Measurements from ENCODE around the gene EPB41L2.
"Not testable (repeated sequence)": the region's sequence is repeated elsewhere in the genome, so short reads cannot be mapped to it uniquely, and the experiment has no call there.

Gene EPB41L2

DNA sequence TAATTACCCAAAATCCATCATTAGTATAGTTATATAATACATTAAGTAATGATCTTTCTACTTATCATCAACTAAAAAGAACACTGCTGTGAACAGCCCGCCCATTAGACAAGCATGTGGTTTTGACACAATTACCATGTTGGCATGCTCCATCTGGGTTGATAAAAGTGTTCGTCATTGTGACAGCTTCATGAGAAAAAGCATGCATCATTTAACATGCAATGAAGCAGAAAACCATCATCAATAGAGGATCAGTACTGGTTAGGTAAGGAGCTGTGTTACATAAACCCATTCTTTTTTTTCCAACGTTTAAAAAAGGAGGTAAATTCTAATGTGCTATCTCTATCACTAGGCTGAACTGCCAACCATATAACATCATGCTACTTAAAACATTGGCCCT lies 101.9 kb downstream of the EPB41L2 start:
- no peak overlapping the region for H3K27ac ChIP-seq (ENCODE audit: low read length)
- H3K4me3 ChIP-seq (ENCODE audit: low read depth in 1 of 2, low read length in 2 of 2), result no peak overlapping the region
- no peaks in the 10 kb centered on the region for H3K36me3 ChIP-seq (ENCODE audit: control insufficient read depth in 1 of 2, insufficient read depth in 2 of 2, low read length in 2 of 2)
- no peaks in the 10 kb centered on the region for H3K9me3 ChIP-seq (ENCODE audit: control insufficient read depth in 1 of 2, low read length in 2 of 2)
- peaks cover 0 to 3% of the 10 kb centered on the region in 2 donors for H3K4me1 ChIP-seq (ENCODE audit: control insufficient read depth in 1 of 2, insufficient read depth in 2 of 2, low read length in 2 of 2)
- no peaks in the 10 kb centered on the region for H3K27me3 ChIP-seq (ENCODE audit: low read depth, low read length)

DNA sequence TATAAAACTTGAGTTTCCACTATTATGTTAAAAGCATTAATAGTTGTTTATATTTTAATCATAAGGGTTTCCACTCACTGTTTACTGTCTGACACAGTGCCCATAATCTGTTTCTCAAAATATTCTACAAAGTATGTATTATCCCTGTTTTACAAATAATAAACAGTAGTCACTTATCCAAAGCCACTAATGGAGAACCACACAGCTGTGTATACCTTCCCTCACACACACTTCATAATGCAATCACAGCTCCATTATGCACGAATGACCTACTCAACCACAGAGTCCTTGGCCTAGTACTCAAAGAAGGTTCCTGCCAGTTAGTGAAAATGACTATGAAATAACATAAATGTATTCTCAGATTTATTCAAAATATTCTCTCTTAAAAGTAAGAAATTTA lies 103.1 kb downstream of the EPB41L2 start:
- H3K4me1 ChIP-seq (ENCODE audit: control insufficient read depth in 1 of 2, insufficient read depth in 2 of 2, low read length in 2 of 2), result peaks cover 0 to 8% of the 10 kb centered on the region in 2 donors
- no peaks in the 10 kb centered on the region for H3K9me3 ChIP-seq (ENCODE audit: control insufficient read depth in 1 of 2, low read length in 2 of 2)
- H3K27ac ChIP-seq (ENCODE audit: low read length), result no peak overlapping the region
- H3K4me3 ChIP-seq (ENCODE audit: low read depth in 1 of 2, low read length in 2 of 2), result no peak overlapping the region
- H3K27me3 ChIP-seq (ENCODE audit: low read depth, low read length), result no peaks in the 10 kb centered on the region
- H3K36me3 ChIP-seq (ENCODE audit: control insufficient read depth in 1 of 2, insufficient read depth in 2 of 2, low read length in 2 of 2), result no peaks in the 10 kb centered on the region

- peaks cover 0 to 2% of the 10 kb centered on the region in 2 donors for H3K36me3 ChIP-seq (ENCODE audit: control insufficient read depth in 1 of 2, insufficient read depth in 2 of 2, low read length in 2 of 2)
- H3K27me3 ChIP-seq (ENCODE audit: low read depth, low read length), result no peaks in the 10 kb centered on the region
- H3K9me3 ChIP-seq (ENCODE audit: control insufficient read depth in 1 of 2, low read length in 2 of 2), result no peaks in the 10 kb centered on the region
- H3K4me3 ChIP-seq (ENCODE audit: low read depth in 1 of 2, low read length in 2 of 2), result no peak overlapping the region
- peaks cover 0 to 8% of the 10 kb centered on the region in 2 donors for H3K4me1 ChIP-seq (ENCODE audit: control insufficient read depth in 1 of 2, insufficient read depth in 2 of 2, low read length in 2 of 2)
- no peak overlapping the region for H3K27ac ChIP-seq (ENCODE audit: low read length)
Measured at GRCh38 chr6:130958468-130958867, 104.6 kb downstream of the EPB41L2 start.

GRCh38 chr6:130955755-130956154 lies 107.3 kb downstream of the EPB41L2 start:
- H3K4me1 ChIP-seq (ENCODE audit: control insufficient read depth in 1 of 2, insufficient read depth in 2 of 2, low read length in 2 of 2), result peaks cover 0 to 8% of the 10 kb centered on the region in 2 donors
- H3K27ac ChIP-seq (ENCODE audit: low read length), result no peak overlapping the region
- H3K9me3 ChIP-seq (ENCODE audit: control insufficient read depth in 1 of 2, low read length in 2 of 2), result no peaks in the 10 kb centered on the region
- no peak overlapping the region for H3K4me3 ChIP-seq (ENCODE audit: low read depth in 1 of 2, low read length in 2 of 2)
- peaks cover 0 to 4% of the 10 kb centered on the region in 2 donors for H3K36me3 ChIP-seq (ENCODE audit: control insufficient read depth in 1 of 2, insufficient read depth in 2 of 2, low read length in 2 of 2)
- H3K27me3 ChIP-seq (ENCODE audit: low read depth, low read length), result no peaks in the 10 kb centered on the region

DNA sequence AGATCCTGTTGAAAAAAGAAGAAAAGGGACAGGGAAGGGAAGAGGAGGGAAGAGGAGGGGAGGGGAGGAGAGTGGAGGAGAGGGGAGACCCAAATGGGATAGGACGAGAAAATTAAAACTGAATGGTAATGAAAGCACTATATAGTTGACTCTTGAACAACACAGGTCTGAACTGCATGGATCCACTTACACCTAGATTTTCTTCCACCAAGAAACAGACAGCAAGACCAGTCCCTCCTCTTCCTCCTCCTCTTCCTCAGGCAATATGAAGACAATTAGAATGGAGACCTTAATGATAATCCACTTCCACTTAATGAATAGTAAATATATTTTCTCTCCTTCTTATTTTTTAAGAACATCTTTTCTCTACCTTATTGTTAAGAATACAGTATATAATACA lies 113.5 kb downstream of the EPB41L2 start:
- Histone ChIP-seq H3K36me3 (ENCODE audit: control insufficient read depth in 1 of 2, insufficient read depth in 2 of 2, low read length in 2 of 2) (peaks cover 0 to 4% of the 10 kb centered on the region in 2 donors), H3K4me1 (ENCODE audit: control insufficient read depth in 1 of 2, insufficient read depth in 2 of 2, low read length in 2 of 2) (peaks cover 2 to 6% of the 10 kb centered on the region in 2 donors), H3K27ac (ENCODE audit: low read length) (no peak overlapping the region), H3K4me3 (ENCODE audit: low read depth in 1 of 2, low read length in 2 of 2) (no peak overlapping the region), H3K27me3 (ENCODE audit: low read depth, low read length) (no peaks in the 10 kb centered on the region), H3K9me3 (ENCODE audit: control insufficient read depth in 1 of 2, low read length in 2 of 2) (no peaks in the 10 kb centered on the region)

GRCh38 chr6:130947464-130947863 lies 115.6 kb downstream of the EPB41L2 start:
- Histone ChIP-seq H3K27ac (ENCODE audit: low read length) (no peak overlapping the region), H3K9me3 (ENCODE audit: control insufficient read depth in 1 of 2, low read length in 2 of 2) (no peaks in the 10 kb centered on the region), H3K4me1 (ENCODE audit: control insufficient read depth in 1 of 2, insufficient read depth in 2 of 2, low read length in 2 of 2) (peaks cover 2 to 11% of the 10 kb centered on the region in 2 donors), H3K4me3 (ENCODE audit: low read depth in 1 of 2, low read length in 2 of 2) (no peak overlapping the region), H3K36me3 (ENCODE audit: control insufficient read depth in 1 of 2, insufficient read depth in 2 of 2, low read length in 2 of 2) (no peaks in the 10 kb centered on the region), H3K27me3 (ENCODE audit: low read depth, low read length) (no peaks in the 10 kb centered on the region)

GRCh38 chr6:130946076-130946475 lies 117.0 kb downstream of the EPB41L2 start:
- no peak overlapping the region for H3K27ac ChIP-seq (ENCODE audit: low read length)

GRCh38 chr6:130945401-130945919 lies 117.6 kb downstream of the EPB41L2 start:
- Histone ChIP-seq H3K4me1 (ENCODE audit: control insufficient read depth in 1 of 2, insufficient read depth in 2 of 2, low read length in 2 of 2) (peaks cover 2 to 11% of the 10 kb centered on the region in 2 donors), H3K4me3 (ENCODE audit: low read depth in 1 of 2, low read length in 2 of 2) (no peak overlapping the region), H3K36me3 (ENCODE audit: control insufficient read depth in 1 of 2, insufficient read depth in 2 of 2, low read length in 2 of 2) (no peaks in the 10 kb centered on the region), H3K27me3 (ENCODE audit: low read depth, low read length) (no peaks in the 10 kb centered on the region), H3K27ac (ENCODE audit: low read length) (no peak overlapping the region), H3K9me3 (ENCODE audit: control insufficient read depth in 1 of 2, low read length in 2 of 2) (no peaks in the 10 kb centered on the region)

More at GRCh38 chr6:130946076-130946475, 117.0 kb downstream of the EPB41L2 start:
- Histone ChIP-seq H3K27me3 (ENCODE audit: low read depth, low read length) (no peaks in the 10 kb centered on the region), H3K36me3 (ENCODE audit: control insufficient read depth in 1 of 2, insufficient read depth in 2 of 2, low read length in 2 of 2) (no peaks in the 10 kb centered on the region), H3K9me3 (ENCODE audit: control insufficient read depth in 1 of 2, low read length in 2 of 2) (no peaks in the 10 kb centered on the region), H3K4me3 (ENCODE audit: low read depth in 1 of 2, low read length in 2 of 2) (no peak overlapping the region), H3K4me1 (ENCODE audit: control insufficient read depth in 1 of 2, insufficient read depth in 2 of 2, low read length in 2 of 2) (peaks cover 2 to 11% of the 10 kb centered on the region in 2 donors)

DNA sequence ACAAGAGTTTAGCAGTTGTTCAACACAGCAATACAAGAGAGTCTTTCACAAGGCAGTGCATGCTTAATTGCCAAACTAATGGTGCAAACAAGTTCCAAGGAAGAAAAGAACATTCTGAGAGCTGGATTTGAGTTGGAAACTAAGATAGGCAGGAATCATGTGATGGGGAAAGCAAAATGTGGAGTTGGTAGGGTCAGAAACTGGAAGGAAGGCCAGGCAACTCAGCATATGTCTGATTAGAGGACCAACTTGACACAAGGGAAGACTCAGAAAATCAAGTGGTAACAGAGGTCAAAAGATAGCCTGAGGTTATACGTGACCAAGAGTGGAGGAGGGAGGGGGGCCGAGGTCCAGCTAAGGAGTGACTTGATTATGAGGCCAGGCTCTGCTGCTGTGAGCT lies 118.6 kb downstream of the EPB41L2 start:
- Histone ChIP-seq H3K9me3 (ENCODE audit: control insufficient read depth in 1 of 2, low read length in 2 of 2) (no peaks in the 10 kb centered on the region), H3K27me3 (ENCODE audit: low read depth, low read length) (no peaks in the 10 kb centered on the region), H3K27ac (ENCODE audit: low read length) (no peak overlapping the region), H3K4me1 (ENCODE audit: control insufficient read depth in 1 of 2, insufficient read depth in 2 of 2, low read length in 2 of 2) (peaks cover 2 to 11% of the 10 kb centered on the region in 2 donors), H3K36me3 (ENCODE audit: control insufficient read depth in 1 of 2, insufficient read depth in 2 of 2, low read length in 2 of 2) (no peaks in the 10 kb centered on the region), H3K4me3 (ENCODE audit: low read depth in 1 of 2, low read length in 2 of 2) (no peak overlapping the region)

DNA sequence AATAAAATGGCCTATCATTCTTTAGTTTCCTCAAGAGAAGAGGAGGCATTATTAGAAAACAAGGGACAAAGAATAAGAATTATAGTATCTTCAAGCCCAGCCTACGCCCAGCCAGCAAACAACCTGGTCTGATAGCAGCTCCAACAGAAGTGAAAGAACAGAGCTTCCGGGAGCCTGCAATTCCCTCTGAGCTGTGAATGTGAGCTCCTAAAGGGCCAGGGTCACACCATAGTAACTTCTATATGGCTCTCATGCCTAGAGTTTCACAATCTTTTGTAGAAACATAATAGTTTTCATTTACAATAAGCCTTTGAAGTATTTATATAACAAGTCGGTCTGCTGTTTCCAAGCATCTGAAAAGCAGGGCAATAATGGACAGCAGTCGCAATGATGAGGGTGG lies 119.3 kb downstream of the EPB41L2 start:
- Histone ChIP-seq H3K27ac (ENCODE audit: low read length) (no peak overlapping the region), H3K36me3 (ENCODE audit: control insufficient read depth in 1 of 2, insufficient read depth in 2 of 2, low read length in 2 of 2) (no peaks in the 10 kb centered on the region), H3K9me3 (ENCODE audit: control insufficient read depth in 1 of 2, low read length in 2 of 2) (no peaks in the 10 kb centered on the region), H3K27me3 (ENCODE audit: low read depth, low read length) (no peaks in the 10 kb centered on the region), H3K4me3 (ENCODE audit: low read depth in 1 of 2, low read length in 2 of 2) (no peak overlapping the region), H3K4me1 (ENCODE audit: control insufficient read depth in 1 of 2, insufficient read depth in 2 of 2, low read length in 2 of 2) (peaks cover 2 to 11% of the 10 kb centered on the region in 2 donors)

GRCh38 chr6:130942752-130943151 lies 120.3 kb downstream of the EPB41L2 start:
- H3K27me3 ChIP-seq (ENCODE audit: low read depth, low read length); H3K4me3 ChIP-seq (ENCODE audit: low read depth in 1 of 2, low read length in 2 of 2); H3K9me3 ChIP-seq (ENCODE audit: control insufficient read depth in 1 of 2, low read length in 2 of 2); H3K27ac ChIP-seq (ENCODE audit: low read length); H3K36me3 ChIP-seq (ENCODE audit: control insufficient read depth in 1 of 2, insufficient read depth in 2 of 2, low read length in 2 of 2): not testable (repeated sequence)
- H3K4me1 ChIP-seq (ENCODE audit: control insufficient read depth in 1 of 2, insufficient read depth in 2 of 2, low read length in 2 of 2), result peaks cover 2 to 14% of the 10 kb centered on the region in 2 donors

- Histone ChIP-seq H3K27me3 (ENCODE audit: low read depth, low read length) (no peaks in the 10 kb centered on the region), H3K4me1 (ENCODE audit: control insufficient read depth in 1 of 2, insufficient read depth in 2 of 2, low read length in 2 of 2) (peaks cover 0 to 25% of the 10 kb centered on the region in 2 donors), H3K9me3 (ENCODE audit: control insufficient read depth in 1 of 2, low read length in 2 of 2) (no peaks in the 10 kb centered on the region), H3K36me3 (ENCODE audit: control insufficient read depth in 1 of 2, insufficient read depth in 2 of 2, low read length in 2 of 2) (no peaks in the 10 kb centered on the region), H3K4me3 (ENCODE audit: low read depth in 1 of 2, low read length in 2 of 2) (no peak overlapping the region), H3K27ac (ENCODE audit: low read length) (no peak overlapping the region)
Measured at GRCh38 chr6:130937942-130938604, 125.0 kb downstream of the EPB41L2 start.

Measured in muscle layer of duodenum (tissue), 2 donors.